HG03045 (cell line): ENCODE measurements around the gene THAP12.

Source experiments
- ATAC-seq: cut with Tn5 transposase; IDR thresholded peaks from one replicate; pipeline ENCODE4 v1.9.1; 2021; ENCODE audit warnings: mild to moderate bottlenecking, moderate library complexity; ENCODE audit not compliant: unreplicated experiment

THAP12 gene

GRCh38 chr11:76380159-76380976 lies 564 bp downstream of the THAP12 start:
- peak; percentile 18 for ATAC-seq

- no peak for ATAC-seq
These were observed 1.1 kb downstream of the THAP12 start for GRCh38 chr11:76379807-76380158.

GRCh38 chr11:76376746-76377558 lies 4.0 kb downstream of the THAP12 start:
- no peak for ATAC-seq

- peak; percentile 71 for ATAC-seq
These were observed 9.8 kb downstream of the THAP12 start for GRCh38 chr11:76371170-76371569.

- no peak for ATAC-seq
These were observed 11.5 kb downstream of the THAP12 start for GRCh38 chr11:76369406-76369805.

- ATAC-seq, result no peak
These were observed 12.4 kb downstream of the THAP12 start for GRCh38 chr11:76368490-76368889.

GRCh38 chr11:76365038-76365679 lies 15.8 kb downstream of the THAP12 start:
- ATAC-seq, result no peak

- no peak for ATAC-seq
These were observed 18.2 kb downstream of the THAP12 start for GRCh38 chr11:76362716-76363115.

GRCh38 chr11:76361776-76362175 lies 19.2 kb downstream of the THAP12 start:
- no peak for ATAC-seq

- ATAC-seq, result no peak
These were observed 19.6 kb downstream of the THAP12 start for GRCh38 chr11:76361374-76361773.

- no peak for ATAC-seq
These were observed 25.8 kb downstream of the THAP12 start for GRCh38 chr11:76355172-76355571.

- no peak for ATAC-seq
These were observed 32.6 kb downstream of the THAP12 start for GRCh38 chr11:76348348-76348747.

GRCh38 chr11:76347466-76347865 lies 33.5 kb downstream of the THAP12 start:
- no peak for ATAC-seq

- no peak for ATAC-seq
These were observed 41.7 kb downstream of the THAP12 start for GRCh38 chr11:76339221-76339620.

- ATAC-seq, result no peak
These were observed 43.0 kb downstream of the THAP12 start for GRCh38 chr11:76337923-76338322.

- ATAC-seq, result no peak
These were observed 43.5 kb downstream of the THAP12 start for GRCh38 chr11:76337469-76337868.

- ATAC-seq, result no peak
These were observed 44.3 kb downstream of the THAP12 start for GRCh38 chr11:76336597-76336996.

GRCh38 chr11:76335842-76336241 lies 45.1 kb downstream of the THAP12 start:
- ATAC-seq, result no peak

- no peak for ATAC-seq
These were observed 46.0 kb downstream of the THAP12 start for GRCh38 chr11:76334826-76335389.

- ATAC-seq, result no peak
These were observed 50.3 kb downstream of the THAP12 start for GRCh38 chr11:76330651-76331050.

- ATAC-seq, result no peak
These were observed 50.9 kb downstream of the THAP12 start for GRCh38 chr11:76329983-76330382.
